HG03565 (cell line): ENCODE data around the gene GCNA.

Experiments used
- ATAC-seq: cut with Tn5 transposase; IDR thresholded peaks from one replicate; pipeline ENCODE4 v1.9.1; 2021; ENCODE audit warnings: mild to moderate bottlenecking, moderate library complexity; ENCODE audit not compliant: unreplicated experiment

The GCNA gene

DNA sequence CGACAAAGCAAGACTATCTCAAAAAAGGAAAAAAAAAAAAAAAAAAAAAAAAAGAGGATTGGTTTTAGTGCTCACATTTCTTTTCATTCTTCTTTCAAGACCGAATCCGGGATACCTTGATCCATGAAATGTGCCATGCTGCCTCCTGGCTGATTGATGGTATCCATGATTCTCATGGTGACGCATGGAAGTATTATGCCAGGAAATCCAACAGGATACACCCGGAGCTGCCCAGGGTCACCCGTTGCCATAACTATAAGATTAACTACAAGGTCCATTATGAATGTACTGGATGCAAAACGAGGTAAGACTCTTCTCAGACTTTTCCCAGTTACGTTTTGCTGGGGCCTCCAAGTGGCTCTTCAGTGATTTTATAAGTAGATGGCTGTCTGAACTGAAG lies 34.0 kb downstream of the GCNA start:
- no peak for ATAC-seq

DNA sequence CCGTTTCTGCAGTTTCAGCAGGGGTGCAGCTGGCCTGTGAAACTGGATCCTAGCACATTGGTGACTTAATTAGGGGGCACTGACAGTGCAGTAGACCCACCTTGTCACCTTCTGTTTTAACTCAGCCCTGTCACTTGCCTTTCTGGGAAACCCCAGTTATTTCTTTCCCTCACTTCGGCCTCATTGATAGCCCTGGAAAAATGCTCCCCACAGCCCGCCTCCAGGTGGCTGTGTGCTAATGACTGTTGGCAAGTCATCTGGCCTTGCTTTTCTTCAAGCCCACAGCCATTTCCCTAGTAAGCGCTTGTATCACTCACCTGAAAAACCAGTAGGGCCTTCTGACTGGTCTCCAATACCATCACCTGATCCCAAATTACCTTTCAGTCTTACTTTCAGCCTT lies 36.8 kb downstream of the GCNA start:
- ATAC-seq, result no peak

DNA sequence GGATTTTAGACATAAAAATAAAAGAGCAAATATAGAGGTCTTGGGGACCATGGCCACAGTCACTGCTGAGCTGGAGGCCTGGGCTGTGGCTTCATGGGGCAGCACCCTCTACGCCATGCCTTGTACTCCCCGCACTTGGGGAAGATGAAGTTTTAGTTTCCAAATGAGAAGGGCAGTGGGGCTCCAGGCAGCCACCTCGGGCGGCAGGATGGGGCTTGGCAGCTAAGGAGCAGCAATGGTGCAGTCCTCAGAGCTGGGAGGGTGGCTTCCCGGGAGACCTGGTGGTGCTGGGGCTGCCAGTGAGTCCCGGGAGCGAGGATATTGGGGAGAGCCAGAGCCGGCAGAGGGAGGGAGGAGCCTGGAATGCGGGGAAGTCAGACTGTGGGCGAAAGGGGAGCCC lies 37.7 kb downstream of the GCNA start:
- ATAC-seq, result no peak

DNA sequence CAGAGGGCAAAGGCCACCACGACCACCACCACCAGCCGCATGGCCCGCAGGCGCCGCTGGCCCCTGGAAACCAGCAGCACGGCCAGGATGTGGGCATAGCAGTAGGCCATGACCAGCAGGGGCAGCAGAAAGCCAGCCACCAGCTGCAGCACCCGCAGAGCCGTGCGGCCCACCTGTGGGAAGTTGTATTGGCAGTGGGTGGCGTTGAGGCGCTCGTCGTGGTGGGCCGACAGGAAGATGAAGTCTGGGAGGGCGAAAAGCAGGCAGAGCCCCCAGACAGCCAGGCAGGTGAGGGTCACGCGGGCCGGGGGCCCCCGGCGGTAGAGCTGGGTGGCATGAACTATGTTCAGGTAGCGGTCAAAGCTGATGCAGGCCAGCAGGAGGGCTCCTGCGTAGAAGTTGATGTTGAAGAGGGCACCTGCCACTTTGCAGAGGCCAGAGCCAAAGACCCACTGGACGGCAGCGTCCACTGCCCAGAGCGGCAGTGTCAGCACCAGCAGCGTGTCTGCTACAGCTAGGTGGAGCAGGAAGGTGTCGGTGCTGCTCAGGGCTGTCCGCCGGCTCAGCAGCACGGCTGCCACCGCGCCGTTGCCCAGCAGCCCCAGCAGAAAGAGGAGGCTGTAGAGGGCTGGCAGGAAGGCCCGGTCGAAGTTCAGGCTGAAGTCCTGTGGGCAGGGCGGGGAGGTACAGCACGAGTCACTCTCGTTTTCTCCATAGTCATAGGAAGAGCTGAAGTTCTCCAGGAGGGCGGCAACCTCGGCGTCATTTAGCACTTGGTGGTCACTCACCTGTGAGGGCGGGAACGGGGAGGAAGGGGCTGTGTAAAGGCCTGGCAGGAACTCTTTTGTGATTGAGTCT lies 38.7 kb downstream of the GCNA start:
- ATAC-seq, result no peak

DNA sequence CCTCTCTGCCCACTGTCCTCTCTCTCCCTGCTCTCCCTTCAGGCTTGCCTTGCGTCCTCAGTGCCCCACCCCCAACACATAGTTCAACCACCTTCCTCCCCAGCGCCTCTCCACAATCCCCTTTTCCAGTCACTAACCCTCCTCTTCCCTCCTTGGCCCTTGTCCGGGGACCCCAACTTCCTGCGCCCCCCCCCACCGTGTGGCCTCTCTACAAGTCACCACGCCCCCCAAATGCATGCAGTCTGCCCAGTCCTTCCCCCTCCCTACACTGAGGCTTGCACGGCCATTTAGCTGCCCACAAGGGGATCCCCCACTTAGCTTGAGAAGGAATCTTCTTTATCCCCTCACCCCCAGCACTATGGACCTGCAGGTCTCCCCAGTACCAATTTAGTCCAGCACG lies 39.5 kb downstream of the GCNA start:
- no peak for ATAC-seq

DNA sequence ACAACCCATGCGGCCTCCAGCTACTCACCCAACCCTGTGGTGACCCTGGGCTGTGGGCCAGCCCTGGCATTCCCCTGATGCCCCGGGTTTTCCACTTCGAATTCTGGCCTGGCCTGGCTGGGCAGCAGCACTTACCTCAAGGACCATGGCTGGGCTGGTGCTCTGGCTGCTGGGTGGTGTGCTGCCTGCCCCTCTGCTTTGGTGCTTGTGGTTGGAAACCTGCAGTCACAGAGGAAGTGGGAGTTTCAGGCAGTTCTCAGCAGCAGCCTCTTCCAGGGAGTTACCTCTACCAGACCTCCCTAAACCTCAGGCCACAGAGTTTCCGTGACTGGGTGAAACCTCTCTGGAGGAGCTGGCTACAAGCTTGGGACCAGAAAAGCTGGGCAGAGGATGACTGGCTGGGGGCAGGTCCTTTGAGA lies 40.1 kb downstream of the GCNA start, which contains the start of gene CXCR3:
TSS of gene CXCR3 (minus strand) at position 209 of the 419 bp plus-strand sequence. CDS start at position 147, 62 bp downstream.
- peak; percentile 52 for ATAC-seq

DNA sequence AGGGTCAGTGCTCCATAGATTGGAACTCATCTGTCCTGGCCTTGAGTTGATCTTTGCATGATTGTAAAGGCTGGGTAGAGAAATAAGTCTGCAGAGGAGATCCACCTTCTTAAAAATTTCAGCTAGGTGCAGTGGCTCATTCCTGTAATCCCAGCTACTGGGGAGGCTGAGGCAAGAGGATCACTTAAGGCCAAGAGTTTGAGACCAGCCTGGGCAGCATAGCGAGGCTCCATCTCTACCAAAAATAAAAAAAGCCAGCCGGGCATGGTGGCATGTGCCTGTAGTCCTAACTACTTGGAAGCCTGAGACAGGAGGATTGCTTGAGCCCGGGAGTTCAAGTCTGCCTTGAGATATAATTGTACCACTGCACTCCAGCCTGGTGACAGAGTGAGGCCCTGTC lies 40.5 kb downstream of the GCNA start:
- no peak for ATAC-seq

DNA sequence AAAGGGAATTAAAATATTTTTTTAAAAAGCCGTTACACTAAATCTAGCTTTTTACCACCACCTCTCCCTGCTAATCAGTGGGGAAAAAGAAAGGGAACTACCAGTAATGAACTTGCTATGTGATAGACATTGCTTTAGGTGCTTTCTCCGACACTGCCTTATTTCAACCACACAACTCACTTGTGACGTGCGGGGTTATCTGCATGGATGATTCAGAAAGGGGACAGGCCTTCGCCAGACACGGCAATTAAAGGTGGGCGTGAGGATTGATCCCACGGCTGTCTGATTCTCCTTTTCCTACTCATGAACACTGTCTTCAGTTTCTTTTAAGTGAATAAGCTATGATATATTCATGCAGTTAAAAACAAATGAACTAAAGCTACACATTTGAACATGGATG lies 41.0 kb downstream of the GCNA start:
- no peak for ATAC-seq

DNA sequence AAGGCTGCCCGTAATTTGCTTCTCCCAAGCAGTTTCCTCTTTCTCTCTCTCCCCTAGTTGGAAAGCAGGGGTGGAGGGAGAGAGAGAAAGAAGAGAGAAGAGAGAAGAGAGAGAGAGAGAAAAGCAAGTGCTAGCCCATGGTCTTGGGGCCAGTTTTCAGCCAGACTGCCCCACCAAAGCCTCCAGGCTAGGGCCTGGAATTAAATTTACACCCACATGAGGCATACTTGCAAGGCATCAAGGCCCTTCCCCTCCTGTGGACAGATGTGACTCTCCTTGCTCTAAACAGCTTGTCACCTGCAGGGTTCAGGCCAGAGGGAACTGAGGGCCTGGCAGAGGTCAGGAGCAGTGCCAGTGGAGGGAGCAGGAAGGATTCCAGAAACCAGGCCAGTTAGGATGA lies 41.7 kb downstream of the GCNA start:
- ATAC-seq, result no peak

DNA sequence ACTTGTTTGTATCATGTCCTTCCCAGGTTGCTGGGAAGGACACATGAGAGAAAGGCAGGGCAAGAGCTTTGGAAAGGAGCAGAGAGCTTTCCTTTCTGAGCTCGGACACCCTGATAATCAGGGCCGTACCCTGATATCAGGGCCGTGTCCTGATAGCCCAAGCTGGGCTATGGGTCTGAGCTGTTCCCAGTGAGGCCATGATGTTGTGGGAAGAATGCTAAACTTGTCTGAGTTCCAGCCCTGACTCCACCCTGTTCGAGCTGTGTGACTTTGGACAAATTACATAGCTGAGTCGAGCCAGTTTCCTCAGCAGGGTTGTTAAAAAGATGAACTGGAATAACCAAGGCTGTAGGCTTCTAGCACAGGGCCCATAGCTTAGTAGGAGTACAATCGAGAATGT lies 43.4 kb downstream of the GCNA start:
- no peak for ATAC-seq

DNA sequence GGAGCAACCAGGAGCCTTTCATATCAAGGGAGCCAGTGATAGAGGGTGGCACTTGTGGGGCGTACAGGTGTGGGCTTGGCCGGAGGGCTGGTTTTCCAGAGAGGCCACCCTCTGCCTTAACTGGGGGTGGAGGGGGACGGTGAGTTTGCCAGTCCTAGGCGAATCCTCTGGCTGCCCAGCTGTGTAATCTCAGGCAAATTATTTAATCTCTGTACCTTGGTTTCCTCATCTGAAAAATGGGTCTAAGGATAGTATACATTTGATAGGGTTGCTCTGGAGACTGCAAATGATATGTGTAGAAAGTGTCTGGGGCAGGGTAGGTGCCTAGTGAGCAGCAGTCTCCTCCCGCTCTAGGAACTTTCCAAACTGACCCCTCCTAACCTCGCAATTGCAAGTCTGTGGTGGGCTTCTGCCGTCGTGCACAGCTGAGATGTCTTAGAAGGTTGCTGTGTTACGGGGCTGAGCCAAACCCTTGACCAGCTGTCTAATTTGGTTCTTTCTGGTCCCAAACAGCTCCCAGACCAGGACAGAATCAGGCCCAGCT lies 43.9 kb downstream of the GCNA start:
- no peak for ATAC-seq

DNA sequence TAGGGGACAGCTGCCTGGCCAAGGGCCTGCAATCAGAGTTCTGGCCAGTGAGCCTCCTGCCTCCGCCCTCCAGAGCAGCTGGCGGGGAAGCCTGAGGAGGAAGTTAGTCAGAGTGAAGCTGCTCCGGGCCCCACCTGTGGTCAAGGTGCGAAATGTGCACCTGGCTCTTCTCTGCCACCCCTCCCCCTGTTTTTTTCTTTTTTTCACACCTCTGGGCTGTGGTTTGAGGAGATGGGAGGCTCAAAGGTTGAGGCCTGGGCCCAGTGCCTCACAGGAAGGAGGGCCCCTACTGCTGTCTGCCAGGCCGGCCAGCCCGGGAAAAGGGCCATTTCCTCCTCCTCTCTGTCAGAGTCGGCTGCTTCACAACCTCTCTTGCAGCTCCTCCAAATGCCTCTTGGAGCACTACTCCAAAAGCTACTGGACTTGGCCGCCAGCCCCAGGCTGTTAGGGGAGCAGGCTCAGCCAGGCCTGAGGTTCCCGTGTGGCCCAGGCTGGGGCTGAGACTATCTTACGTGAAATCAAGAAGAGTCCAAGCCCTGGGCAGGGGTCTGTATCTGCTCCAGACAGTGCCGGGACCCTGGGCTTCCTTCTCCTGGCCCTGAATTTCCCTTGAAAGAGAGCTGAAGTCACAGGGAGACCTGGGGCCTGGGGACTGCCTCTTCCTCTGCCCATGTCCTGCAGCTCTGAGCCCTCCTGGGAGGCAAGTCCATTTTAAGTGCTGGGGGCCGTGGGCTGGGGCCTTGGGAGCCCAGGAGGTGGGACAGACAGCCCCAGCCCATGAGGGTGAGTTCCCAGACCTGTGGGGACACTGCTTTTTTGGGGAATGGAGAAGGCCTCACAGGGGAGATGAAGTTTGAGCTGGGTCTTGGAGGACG lies 44.6 kb downstream of the GCNA start:
- ATAC-seq, result peak; percentile 28

DNA sequence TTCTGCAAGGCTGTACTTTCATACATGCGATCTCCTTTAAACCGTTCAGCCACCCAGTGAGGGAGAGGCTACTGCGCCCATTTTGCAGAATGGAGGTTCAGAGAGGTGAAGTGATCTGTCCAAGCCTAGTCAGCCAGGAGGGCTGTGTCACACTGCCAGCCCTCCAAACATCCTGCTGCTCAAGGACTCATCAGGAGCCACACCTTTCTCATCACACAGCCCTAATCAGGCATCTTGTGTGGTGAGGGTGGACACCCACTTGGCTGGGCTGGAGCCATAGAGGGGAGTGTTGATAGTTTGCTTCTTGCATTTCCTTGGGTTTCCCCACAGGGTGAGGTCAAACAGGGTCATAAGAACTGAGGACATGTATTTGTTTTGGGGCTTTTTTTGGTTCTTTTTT lies 45.5 kb downstream of the GCNA start:
- ATAC-seq, result no peak

DNA sequence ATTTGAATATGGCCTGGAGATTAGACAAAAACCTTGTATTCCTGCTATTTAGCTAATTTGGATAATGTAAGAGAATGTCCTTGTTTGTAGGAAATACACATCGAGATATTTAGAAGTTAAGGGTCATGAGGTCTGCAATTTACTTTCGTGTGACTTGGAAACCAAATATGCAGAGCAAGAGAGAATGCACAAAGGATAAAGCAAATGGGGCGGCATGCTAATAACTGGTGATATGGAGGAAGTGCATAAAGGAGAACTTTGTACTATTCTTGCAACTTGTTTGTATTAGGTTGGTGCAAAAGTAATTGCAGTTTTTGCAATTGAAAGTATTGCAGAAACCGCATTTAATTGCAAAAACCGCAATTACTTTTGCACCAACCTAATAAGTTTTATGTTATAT lies 47.2 kb downstream of the GCNA start:
- no peak for ATAC-seq

DNA sequence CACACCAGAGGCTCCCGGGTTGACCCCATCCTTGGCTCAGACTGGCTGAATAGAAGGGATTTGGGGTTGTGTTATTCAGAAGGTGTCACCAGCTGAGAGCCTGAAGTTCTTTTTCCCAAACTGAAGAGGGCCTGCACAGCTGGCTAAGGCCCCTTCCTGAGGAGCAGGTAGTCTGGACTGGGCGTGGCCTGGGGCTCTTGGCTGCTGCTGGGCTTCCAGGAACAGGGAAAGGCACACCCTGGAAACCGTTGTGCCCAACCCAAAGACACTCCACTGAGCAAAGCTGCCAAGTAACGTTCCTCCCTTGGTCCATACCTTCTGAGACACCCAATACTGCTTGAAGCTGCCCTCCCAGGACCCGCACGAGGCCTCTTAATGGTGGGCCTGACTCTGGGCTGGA lies 48.3 kb downstream of the GCNA start:
- ATAC-seq, result no peak

DNA sequence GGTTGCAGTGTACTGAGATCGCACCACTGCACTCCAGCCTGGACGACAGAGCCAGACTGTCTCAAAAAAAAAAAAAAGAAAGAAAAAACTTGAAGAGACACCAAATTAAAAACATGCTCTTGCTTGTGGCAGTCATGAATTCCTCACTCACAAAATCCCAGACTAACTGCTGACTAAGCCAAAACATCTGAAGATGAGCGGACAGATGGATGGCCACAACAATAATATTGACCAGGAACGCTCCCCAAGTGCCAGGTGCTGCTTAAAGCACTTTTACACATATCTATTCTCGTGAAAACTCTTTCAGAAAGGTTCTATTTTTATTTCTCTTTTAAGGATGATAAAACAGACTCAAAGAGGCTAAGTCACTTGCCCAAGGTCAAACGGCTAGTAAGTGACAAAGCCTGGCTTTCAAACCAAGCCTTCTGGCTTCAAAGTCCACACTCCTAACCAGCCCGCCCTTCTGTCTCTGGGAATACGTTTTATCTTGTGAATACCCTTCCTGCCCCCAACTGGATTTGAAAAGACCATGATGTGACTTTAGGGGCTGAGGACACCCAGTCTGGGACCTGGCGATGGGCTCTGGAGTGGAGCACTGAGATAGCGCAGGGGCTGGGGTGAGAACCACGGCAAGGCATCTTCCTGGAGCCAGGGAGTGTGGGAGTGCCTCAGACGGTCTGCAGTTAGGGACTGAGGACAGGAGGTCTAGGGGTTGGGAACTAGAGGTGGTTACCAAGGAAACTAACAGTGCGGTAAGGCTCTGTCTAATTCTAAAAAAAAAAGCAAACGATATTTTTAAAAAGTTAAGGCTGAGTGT lies 49.6 kb downstream of the GCNA start:
- no peak for ATAC-seq

DNA sequence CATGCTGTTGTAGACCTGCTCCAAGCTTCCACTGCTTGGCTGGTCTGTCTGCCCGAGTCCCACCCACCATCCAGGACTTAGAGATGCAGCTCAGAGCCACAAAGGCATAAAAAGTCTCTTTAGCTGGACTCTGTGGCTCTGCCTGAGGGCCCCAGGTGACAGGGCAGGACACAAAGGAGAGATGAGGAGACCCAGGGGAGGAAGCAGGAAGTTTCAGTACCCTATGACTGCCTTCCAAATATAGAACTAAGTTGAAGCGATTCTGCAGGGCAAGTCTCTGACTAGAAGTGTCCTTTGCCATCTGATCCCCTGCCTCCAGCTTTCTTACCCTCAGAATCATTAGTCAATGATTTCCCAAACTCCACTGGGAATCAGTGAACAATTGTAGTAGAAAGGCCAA lies 51.2 kb downstream of the GCNA start:
- peak; percentile 45 for ATAC-seq

DNA sequence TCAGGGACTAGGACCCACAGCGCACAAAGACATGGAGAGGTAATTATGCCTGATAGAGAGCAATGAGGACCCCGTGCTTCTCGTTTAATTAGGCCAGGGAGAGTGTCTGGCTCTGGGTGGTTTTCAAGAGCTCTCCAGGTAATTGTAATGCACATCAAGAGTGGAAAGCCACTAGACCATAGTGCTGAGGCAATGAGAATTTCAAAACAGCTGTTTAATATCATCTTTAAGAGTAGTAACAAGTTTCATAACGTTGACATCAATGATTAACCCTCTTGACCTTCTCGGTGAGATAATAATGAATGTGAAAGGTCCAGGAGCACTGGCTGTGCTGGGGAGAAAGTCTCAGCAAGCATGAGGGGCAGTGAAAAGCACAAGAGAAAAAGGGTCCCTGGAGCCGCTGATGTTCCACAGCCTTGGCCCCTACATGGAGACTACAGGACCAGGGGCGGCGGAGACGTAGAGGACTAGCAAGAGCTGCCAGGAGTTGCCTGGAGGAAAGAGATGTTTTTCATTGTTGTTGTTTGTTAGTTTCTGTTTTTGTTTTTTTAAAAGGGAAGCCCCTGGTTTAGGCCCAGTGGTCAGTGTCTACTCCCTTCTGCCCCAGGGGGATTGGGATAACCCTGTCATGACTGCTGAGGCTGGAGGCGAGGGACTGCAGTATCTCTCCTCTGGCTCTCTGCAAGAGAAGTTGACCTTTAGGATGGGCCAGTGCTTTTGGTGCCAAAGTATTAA lies 54.9 kb downstream of the GCNA start:
- no peak for ATAC-seq

DNA sequence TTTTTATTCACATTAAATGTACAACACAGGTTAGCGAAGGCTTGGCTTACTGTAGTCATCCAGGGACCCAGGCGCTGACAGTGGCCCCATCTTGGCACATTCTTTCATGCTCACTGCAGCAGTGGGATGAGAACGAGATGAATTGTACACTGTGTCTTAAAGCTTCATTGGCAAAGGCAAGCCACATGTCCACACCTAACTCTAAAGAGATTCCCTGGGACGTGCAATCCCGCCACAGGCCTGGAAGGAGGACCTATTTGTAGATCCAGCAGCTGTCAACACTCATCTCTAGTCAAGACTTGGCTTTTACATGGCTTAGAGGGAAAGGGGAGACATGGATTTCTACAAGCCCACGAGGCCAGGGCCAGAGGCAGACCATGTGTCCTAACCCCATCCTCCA lies 56.1 kb downstream of the GCNA start:
- no peak for ATAC-seq
